Erythroblast (primary cell): ENCODE measurements around the gene BPI.
"Not testable (repeated sequence)": the region's sequence is repeated elsewhere in the genome, so short reads cannot be mapped to it uniquely, and the experiment has no call there.

Experiments
- DNase-seq, 2 experiments: peaks; one replicate each; lab custom pipeline; 2025; lab: John Stamatoyannopoulos, UW
- GATA1 ChIP-seq: IDR thresholded peaks from 2 replicates; pipeline ENCODE4 v1.6.1; 2011; ENCODE audit warnings: low read depth, mild to moderate bottlenecking, control low read depth, low read length, moderate library complexity
- POLR2A ChIP-seq: IDR thresholded peaks from 2 replicates; pipeline ENCODE4 v1.6.1; 2011; ENCODE audit warnings: mild to moderate bottlenecking, low read length

The BPI gene

GRCh38 chr20:38363004-38363747, 59.2 kb downstream of the BPI start:
- no peak for TF ChIP-seq POLR2A
- no peak for TF ChIP-seq GATA1
- DNase-seq: no peak

- no peak for DNase-seq
- TF ChIP-seq POLR2A (no peak), GATA1 (no peak)
Observed at GRCh38 chr20:38369389-38369788, 65.4 kb downstream of the BPI start.

GRCh38 chr20:38372806-38373205, 68.8 kb downstream of the BPI start:
- DNase-seq: no peak
- TF ChIP-seq POLR2A: no peak
- TF ChIP-seq GATA1: no peak

GRCh38 chr20:38373231-38373867, 69.4 kb downstream of the BPI start:
- DNase-seq: peak; percentile 37 to 74
- TF ChIP-seq POLR2A (no peak), GATA1 (no peak)

GRCh38 chr20:38373898-38374297, 69.9 kb downstream of the BPI start:
- DNase-seq: no peak
- TF ChIP-seq GATA1 (no peak), POLR2A (no peak)

GRCh38 chr20:38377039-38377685, 73.2 kb downstream of the BPI start:
- DNase-seq: no peak
- no peak for TF ChIP-seq POLR2A
- TF ChIP-seq GATA1: no peak

- not testable (repeated sequence) for DNase-seq
Observed at GRCh38 chr20:38377838-38378237, 73.9 kb downstream of the BPI start.

GRCh38 chr20:38383147-38383546, 79.2 kb downstream of the BPI start:
- no peak for TF ChIP-seq GATA1
- no peak for TF ChIP-seq POLR2A
- DNase-seq: no peak

GRCh38 chr20:38386004-38386403, 82.0 kb downstream of the BPI start:
- no peak for DNase-seq
- TF ChIP-seq POLR2A (no peak), GATA1 (no peak)

- no peak for TF ChIP-seq POLR2A
- no peak for TF ChIP-seq GATA1
- no peak for DNase-seq
Observed at GRCh38 chr20:38386851-38387250, 82.9 kb downstream of the BPI start.
